Ascending aorta (tissue), 2 donors: ENCODE results near the gene NHLRC4. TPM values are rescaled to one million over a fixed set of nuclear protein-coding genes. Genes with fewer than 3 reads are reported as not detected.
A peak's percentile ranks its signal among the peaks of the same experiment; 100 is the strongest.

Source experiments
- DNase-seq, 2 donors: peaks; one replicate each; pipeline ENCODE4 v3.0.0-alpha.2; 2019; ENCODE audit warnings: low spot score in 2 of 2
- H3K27ac ChIP-seq, 2 donors: fragments of 200-600 bp; sonication (generic); one replicate each; pipeline ENCODE4 v1.5.1; 2016 to 2017; ENCODE audit warnings: mild to moderate bottlenecking in 1 of 2
- H3K27me3 ChIP-seq: fragments of 200-600 bp; sonication (generic); one replicate; pipeline ENCODE4 v1.5.1; 2017
- H3K36me3 ChIP-seq, 2 donors: fragments of 200-600 bp; sonication (generic); one replicate each; pipeline ENCODE4 v1.5.1; 2016
- H3K4me1 ChIP-seq, 2 donors: fragments of 200-600 bp; sonication (generic); one replicate each; pipeline ENCODE4 v1.5.1; 2016 to 2017; ENCODE audit warnings: mild to moderate bottlenecking in 1 of 2
- H3K4me3 ChIP-seq, 2 donors: fragments of 200-600 bp; sonication (generic); one replicate each; pipeline ENCODE4 v1.5.1; 2016 to 2017; ENCODE audit warnings: mild to moderate bottlenecking in 1 of 2
- H3K9me3 ChIP-seq, 2 donors: fragments of 200-600 bp; sonication (generic); one replicate each; pipeline ENCODE4 v1.5.1; 2016
- intact Hi-C: fragments of 100-400 bp; cut with DNase I; formaldehyde crosslinking; loops from one replicate; pipeline ENCODE4 v1.15.1; 2023
- total RNA-seq: library from RNA; depleted of rRNA; stranded (reverse); fragments of >200 nt; gene quantifications from one replicate; pipeline ENCODE4 v1.1.0, GENCODE V29; 2016
- TF ChIP-seq, protein P1 (sequence below), 3 experiments: fragments of 200-600 bp in 2 of 3; fragments of 450-650 bp in 1 of 3; sonication (generic) in 2 of 3; IDR thresholded peaks; one replicate each; pipeline ENCODE4 v1.5.1; 2016 to 2019; ENCODE audit warnings: antibody characterized with exemption in 3 of 3, mild to moderate bottlenecking in 1 of 3, moderate library complexity in 1 of 3

NHLRC4 gene
- total RNA-seq, 1 donor from 2014 or later: not detected

DNA sequence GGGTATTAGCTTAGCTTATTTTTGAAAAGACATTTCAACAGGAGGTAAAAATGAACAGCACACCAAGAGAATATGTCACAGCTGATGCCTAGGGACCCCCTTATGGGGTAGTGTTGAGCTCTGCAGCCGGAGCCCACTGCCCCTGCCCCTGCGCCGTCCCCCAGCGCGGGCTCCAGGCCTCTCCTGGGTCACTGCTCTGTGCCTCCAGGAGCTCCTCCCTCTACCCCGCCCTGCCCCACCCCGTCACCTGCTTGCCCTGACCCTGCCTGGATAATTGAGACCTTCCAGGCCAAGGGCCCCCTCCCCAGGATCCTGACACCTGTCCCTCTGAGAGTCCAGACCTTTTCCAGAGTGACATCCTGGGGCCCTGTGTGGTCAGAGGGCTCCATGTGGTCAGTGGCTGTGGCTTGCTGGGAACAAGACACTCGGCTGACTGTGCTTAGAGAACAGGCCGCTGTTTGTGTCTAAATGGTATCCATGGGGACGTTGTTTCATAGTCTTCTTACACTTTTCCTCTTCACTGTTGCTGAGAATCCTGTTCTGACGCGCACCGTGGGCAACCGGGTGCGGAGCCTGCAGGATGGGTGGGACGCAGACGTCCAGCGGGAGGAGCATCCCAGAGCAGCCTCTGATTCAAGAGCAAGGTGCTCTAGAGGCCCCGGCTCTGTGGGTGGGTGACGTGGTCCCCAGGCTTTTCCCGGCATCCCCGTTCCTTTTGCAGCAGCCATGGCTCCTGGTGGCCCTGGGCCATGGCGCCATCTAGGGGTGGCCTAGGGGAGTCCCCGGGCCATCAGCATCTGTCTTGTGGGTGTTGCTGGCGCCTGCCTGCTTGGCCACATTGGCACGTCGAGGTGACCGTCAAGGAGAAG is 43.9 kb downstream of the NHLRC4 start:
- no peaks in the 10 kb centered on the region for H3K27me3 ChIP-seq
- DNase-seq: no peak
- H3K4me3 ChIP-seq: no peak overlapping the region
- no peaks in the 10 kb centered on the region for H3K36me3 ChIP-seq
- H3K9me3 ChIP-seq: no peaks in the 10 kb centered on the region
- intact Hi-C loops: no loop called here
- no peak overlapping the region for H3K27ac ChIP-seq
- TF ChIP-seq, protein P1, sequence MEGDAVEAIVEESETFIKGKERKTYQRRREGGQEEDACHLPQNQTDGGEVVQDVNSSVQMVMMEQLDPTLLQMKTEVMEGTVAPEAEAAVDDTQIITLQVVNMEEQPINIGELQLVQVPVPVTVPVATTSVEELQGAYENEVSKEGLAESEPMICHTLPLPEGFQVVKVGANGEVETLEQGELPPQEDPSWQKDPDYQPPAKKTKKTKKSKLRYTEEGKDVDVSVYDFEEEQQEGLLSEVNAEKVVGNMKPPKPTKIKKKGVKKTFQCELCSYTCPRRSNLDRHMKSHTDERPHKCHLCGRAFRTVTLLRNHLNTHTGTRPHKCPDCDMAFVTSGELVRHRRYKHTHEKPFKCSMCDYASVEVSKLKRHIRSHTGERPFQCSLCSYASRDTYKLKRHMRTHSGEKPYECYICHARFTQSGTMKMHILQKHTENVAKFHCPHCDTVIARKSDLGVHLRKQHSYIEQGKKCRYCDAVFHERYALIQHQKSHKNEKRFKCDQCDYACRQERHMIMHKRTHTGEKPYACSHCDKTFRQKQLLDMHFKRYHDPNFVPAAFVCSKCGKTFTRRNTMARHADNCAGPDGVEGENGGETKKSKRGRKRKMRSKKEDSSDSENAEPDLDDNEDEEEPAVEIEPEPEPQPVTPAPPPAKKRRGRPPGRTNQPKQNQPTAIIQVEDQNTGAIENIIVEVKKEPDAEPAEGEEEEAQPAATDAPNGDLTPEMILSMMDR (IDR thresholded peaks at IDR 0.05): peak; percentile 34 to 48 (median 42)
- no peaks in the 10 kb centered on the region for H3K4me1 ChIP-seq

GRCh38 chr16:615122-615521 is 48.3 kb downstream of the NHLRC4 start:
- TF ChIP-seq, protein P1 (IDR thresholded peaks at IDR 0.05): no peak
- Histone ChIP-seq H3K4me3 (no peak overlapping the region), H3K27me3 (no peaks in the 10 kb centered on the region), H3K4me1 (no peaks in the 10 kb centered on the region), H3K36me3 (peaks cover 3 to 5% of the 10 kb centered on the region in 2 donors), H3K9me3 (no peaks in the 10 kb centered on the region), H3K27ac (no peak overlapping the region)
- intact Hi-C loops: no loop called here
- no peak for DNase-seq

- no peak for DNase-seq
- no peaks in the 10 kb centered on the region for H3K27me3 ChIP-seq
- intact Hi-C loops: no loop called here
- H3K9me3 ChIP-seq: no peaks in the 10 kb centered on the region
- no peak overlapping the region for H3K27ac ChIP-seq
- peaks cover 3 to 5% of the 10 kb centered on the region in 2 donors for H3K36me3 ChIP-seq
- TF ChIP-seq, protein P1 (IDR thresholded peaks at IDR 0.05): no peak
- H3K4me3 ChIP-seq: no peak overlapping the region
- no peaks in the 10 kb centered on the region for H3K4me1 ChIP-seq
Observed at GRCh38 chr16:616733-617586, 50.2 kb downstream of the NHLRC4 start.

- no peak overlapping the region for H3K4me3 ChIP-seq
- H3K4me1 ChIP-seq: no peaks in the 10 kb centered on the region
- no peaks in the 10 kb centered on the region for H3K9me3 ChIP-seq
- no peak for DNase-seq
- intact Hi-C loops: no loop called here
- peaks cover 3 to 5% of the 10 kb centered on the region in 2 donors for H3K36me3 ChIP-seq
- TF ChIP-seq, protein P1 (IDR thresholded peaks at IDR 0.05): no peak
- H3K27ac ChIP-seq: no peak overlapping the region
- no peaks in the 10 kb centered on the region for H3K27me3 ChIP-seq
Observed at GRCh38 chr16:617855-618254, 51.0 kb downstream of the NHLRC4 start.

Other genes with a start within 250 kb of the NHLRC4 start
- gene AXIN1, start 214.3 kb upstream of the NHLRC4 start, total RNA-seq: 27.6 TPM
- 47.8 TPM for gene MRPL28, start 196.5 kb upstream of the NHLRC4 start, total RNA-seq
- 47.6 TPM for gene PGAP6, start 185.0 kb upstream of the NHLRC4 start, total RNA-seq
- gene NME4, start 169.8 kb upstream of the NHLRC4 start, total RNA-seq: 66.0 TPM
- gene DECR2, start 165.1 kb upstream of the NHLRC4 start, total RNA-seq: 44.0 TPM
- 47.0 TPM for gene RAB11FIP3, start 141.4 kb upstream of the NHLRC4 start, total RNA-seq
- 249 TPM for gene CAPN15, start 39.3 kb upstream of the NHLRC4 start, total RNA-seq
- gene PRR35, start 6.6 kb upstream of the NHLRC4 start, total RNA-seq: not detected
- 70.2 TPM for gene PIGQ, start 3.0 kb downstream of the NHLRC4 start, total RNA-seq
- gene RAB40C, start 23.1 kb downstream of the NHLRC4 start, total RNA-seq: 29.8 TPM
- not detected for gene WFIKKN1, start 64.0 kb downstream of the NHLRC4 start, total RNA-seq
- gene METTL26, start 69.3 kb downstream of the NHLRC4 start, total RNA-seq: 523 TPM
- gene MCRIP2, start 74.8 kb downstream of the NHLRC4 start, total RNA-seq: 92.9 TPM
- 50.0 TPM for gene WDR90, start 82.4 kb downstream of the NHLRC4 start, total RNA-seq
- 41.8 TPM for gene RHOT2, start 101.1 kb downstream of the NHLRC4 start, total RNA-seq
- 1.1 TPM for gene RHBDL1, start 108.7 kb downstream of the NHLRC4 start, total RNA-seq
- 258 TPM for gene STUB1, start 113.4 kb downstream of the NHLRC4 start, total RNA-seq
- 158 TPM for gene JMJD8, start 117.3 kb downstream of the NHLRC4 start, total RNA-seq
- 11.4 TPM for gene WDR24, start 123.4 kb downstream of the NHLRC4 start, total RNA-seq
- not detected for gene FBXL16, start 138.8 kb downstream of the NHLRC4 start, total RNA-seq
- 118 TPM for gene METRN, start 148.1 kb downstream of the NHLRC4 start, total RNA-seq
- gene ANTKMT, start 154.1 kb downstream of the NHLRC4 start, total RNA-seq: 105 TPM
- 8.2 TPM for gene CCDC78, start 159.4 kb downstream of the NHLRC4 start, total RNA-seq
- gene HAGHL, start 160.1 kb downstream of the NHLRC4 start, total RNA-seq: 9.7 TPM
- gene CIAO3, start 174.0 kb downstream of the NHLRC4 start, total RNA-seq: 103 TPM
- gene MSLN, start 193.7 kb downstream of the NHLRC4 start, total RNA-seq: 1.7 TPM
- 4.8 TPM for gene RPUSD1, start 221.4 kb downstream of the NHLRC4 start, total RNA-seq
- 19.9 TPM for gene CHTF18, start 221.6 kb downstream of the NHLRC4 start, total RNA-seq
- gene GNG13, start 233.7 kb downstream of the NHLRC4 start, total RNA-seq: not detected